RWPE2 (cell line): ENCODE results near the gene NLRP14.
A peak's percentile ranks its signal among the peaks of the same experiment; 100 is the strongest.

Source experiments
- ATAC-seq: fragments of 200-7000 bp; cut with Tn5 transposase; 3 replicates; pipeline ENCODE4 v1.9.1; 2021; ENCODE audit warnings: low read depth
- DNase-seq: peaks from one replicate; pipeline ENCODE4 v3.0.0-alpha.2; 2020; ENCODE audit warnings: low spot score
- H3K27ac ChIP-seq: fragments of 450-650 bp; 2 replicates; pipeline ENCODE4 v1.5.1; 2017; ENCODE audit warnings: mild to moderate bottlenecking; ENCODE audit not compliant: poor library complexity, severe bottlenecking
- H3K27me3 ChIP-seq: fragments of 250-450 bp; sonication (Bioruptor Pico); 2 replicates; pipeline ENCODE4 v1.5.1; 2021; ENCODE audit warnings: mild to moderate bottlenecking, moderate library complexity; ENCODE audit not compliant: insufficient read depth, poor library complexity, severe bottlenecking
- H3K36me3 ChIP-seq: fragments of 250-450 bp; sonication (Bioruptor Pico); 2 replicates; pipeline ENCODE4 v1.5.1; 2020; ENCODE audit warnings: low read depth, mild to moderate bottlenecking, moderate library complexity
- H3K4me1 ChIP-seq: fragments of 250-450 bp; sonication (Bioruptor Pico); 2 replicates; pipeline ENCODE4 v1.5.1; 2021; ENCODE audit warnings: mild to moderate bottlenecking, moderate library complexity; ENCODE audit not compliant: insufficient read depth, poor library complexity, severe bottlenecking
- H3K4me3 ChIP-seq: fragments of 250-450 bp; sonication (Bioruptor Pico); 2 replicates; pipeline ENCODE4 v1.5.1; 2021; ENCODE audit warnings: mild to moderate bottlenecking, moderate library complexity; ENCODE audit not compliant: severe bottlenecking
- H3K9me3 ChIP-seq: fragments of 250-450 bp; sonication (Bioruptor Pico); 2 replicates; pipeline ENCODE4 v1.5.1; 2021; ENCODE audit warnings: mild to moderate bottlenecking, moderate library complexity; ENCODE audit not compliant: severe bottlenecking
- CTCF ChIP-seq: fragments of 450-650 bp; IDR thresholded peaks from one replicate; pipeline ENCODE4 v1.5.1; 2017; ENCODE audit warnings: mild to moderate bottlenecking, moderate library complexity; ENCODE audit not compliant: poor library complexity, severe bottlenecking

NLRP14 gene

GRCh38 chr11:6992026-6992425 lies 28.3 kb upstream of the NLRP14 start:
- Histone ChIP-seq H3K27ac (peak overlapping the region; percentile 14), H3K4me1 (peaks cover 16% of the 10 kb centered on the region), H3K9me3 (no peaks in the 10 kb centered on the region), H3K36me3 (no peaks in the 10 kb centered on the region), H3K4me3 (no peak overlapping the region), H3K27me3 (no peaks in the 10 kb centered on the region)
- DNase-seq (no peak), ATAC-seq (no peak)
- no peak for TF ChIP-seq CTCF

GRCh38 chr11:6992457-6993417 lies 27.5 kb upstream of the NLRP14 start:
- peaks cover 16% of the 10 kb centered on the region for H3K4me1 ChIP-seq
- DNase-seq: no peak
- H3K9me3 ChIP-seq: no peaks in the 10 kb centered on the region
- no peaks in the 10 kb centered on the region for H3K36me3 ChIP-seq
- H3K27me3 ChIP-seq: no peaks in the 10 kb centered on the region
- H3K27ac ChIP-seq: peak overlapping the region; percentile 14
- peak; percentile 91 for ATAC-seq
- no peak overlapping the region for H3K4me3 ChIP-seq
- TF ChIP-seq CTCF: no peak

DNA sequence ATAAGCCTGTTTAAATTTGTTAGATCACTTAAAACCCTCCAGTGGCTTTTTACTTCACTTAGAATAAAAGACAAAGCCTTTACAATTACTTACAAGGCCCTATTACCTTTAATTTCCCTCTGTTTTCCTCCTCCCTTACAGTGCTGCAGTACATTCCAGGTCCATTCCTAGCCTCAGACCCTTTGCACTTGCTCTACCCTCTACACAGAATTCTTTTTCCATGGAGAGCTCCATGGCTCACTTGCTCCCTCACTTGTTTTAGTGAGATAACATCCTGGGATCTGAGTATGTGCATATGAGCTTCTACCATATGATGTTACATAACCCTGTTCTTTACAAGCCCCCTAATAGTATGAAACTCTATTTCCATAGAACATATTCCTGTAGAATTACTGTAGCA lies 24.6 kb upstream of the NLRP14 start:
- Histone ChIP-seq H3K9me3 (no peaks in the 10 kb centered on the region), H3K4me3 (no peak overlapping the region), H3K27me3 (no peaks in the 10 kb centered on the region), H3K4me1 (peaks cover 16% of the 10 kb centered on the region), H3K27ac (no peak overlapping the region), H3K36me3 (no peaks in the 10 kb centered on the region; the same call in 1 of the 2 replicates)
- DNase-seq (no peak), ATAC-seq (no peak)
- no peak for TF ChIP-seq CTCF

- ATAC-seq (peak; percentile 75), DNase-seq (no peak)
- no peaks in the 10 kb centered on the region for H3K9me3 ChIP-seq
Observed at GRCh38 chr11:7004482-7004881, 15.8 kb upstream of the NLRP14 start.

More at GRCh38 chr11:7004482-7004881, 15.8 kb upstream of the NLRP14 start:
- H3K27me3 ChIP-seq: no peaks in the 10 kb centered on the region
- H3K36me3 ChIP-seq: peaks cover 5% of the 10 kb centered on the region; the same call in 1 of the 2 replicates
- no peak for TF ChIP-seq CTCF
- no peak overlapping the region for H3K4me3 ChIP-seq
- no peak overlapping the region for H3K27ac ChIP-seq
- peaks cover 4% of the 10 kb centered on the region for H3K4me1 ChIP-seq
